DMS79 treated with DMSO at 0.1 percent for 48 hours (cell line): ENCODE results near the gene EFNB2.

Experiments used
- DNase-seq: peaks from one replicate; lab custom pipeline; 2025; lab: John Stamatoyannopoulos, UW

Gene EFNB2

DNA sequence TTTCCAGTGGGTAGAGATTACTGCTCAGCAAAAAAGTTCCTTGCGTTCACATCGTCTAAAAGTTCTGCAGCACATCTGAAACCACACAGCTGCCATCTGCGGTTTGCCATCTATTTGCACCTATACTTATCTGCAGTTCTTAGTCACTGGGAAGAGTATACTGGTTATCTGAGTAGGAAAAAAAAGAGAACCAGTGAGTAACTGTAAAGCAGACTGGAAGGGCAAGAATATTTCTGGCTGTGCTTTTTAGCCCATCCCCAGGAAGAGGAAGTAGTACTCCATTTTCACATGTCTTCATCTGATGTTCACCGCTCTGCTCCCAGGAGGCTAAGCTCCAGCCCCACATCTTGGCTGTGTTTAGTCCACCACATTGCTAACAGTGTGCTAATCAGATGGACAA lies 35.6 kb downstream of the EFNB2 start:
- no peak for DNase-seq

DNA sequence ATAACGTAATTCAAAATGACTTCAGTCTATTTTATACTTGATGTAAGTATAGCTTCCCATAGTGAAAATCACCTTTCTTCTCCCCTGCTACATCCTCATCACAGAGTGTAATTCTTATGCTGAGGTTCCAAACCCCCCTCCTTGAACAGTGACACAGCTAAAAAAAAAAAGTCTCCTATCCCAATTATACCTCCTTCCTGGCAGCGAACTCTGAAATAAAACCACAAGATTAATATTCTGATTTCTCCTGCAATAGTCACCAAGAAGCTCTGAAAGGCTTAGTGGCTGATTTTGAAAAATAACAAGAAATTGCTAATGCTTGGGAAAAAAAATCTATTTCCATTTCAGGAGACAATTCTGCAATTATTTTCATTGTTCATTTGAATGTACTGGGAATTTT lies 36.3 kb downstream of the EFNB2 start:
- no peak for DNase-seq

DNA sequence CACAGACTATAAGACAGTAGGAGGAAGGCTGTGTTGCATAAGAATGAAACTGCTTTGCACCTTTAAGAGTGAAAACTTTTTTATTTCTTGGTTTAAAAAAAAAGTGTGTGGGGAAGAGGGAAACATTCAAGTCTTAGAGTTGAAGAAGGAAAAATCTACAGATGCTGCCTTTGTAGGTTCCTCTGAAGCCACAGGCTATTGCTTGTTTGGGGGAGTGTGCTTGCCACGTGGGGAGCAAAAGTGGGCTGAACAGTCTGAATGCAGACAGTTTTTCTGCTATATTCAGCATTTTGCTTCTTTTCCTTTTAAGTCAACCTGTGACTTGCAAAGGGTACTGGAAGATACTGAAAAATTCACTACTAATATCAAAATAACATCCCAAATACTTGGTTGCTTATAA lies 36.9 kb downstream of the EFNB2 start:
- no peak for DNase-seq

DNA sequence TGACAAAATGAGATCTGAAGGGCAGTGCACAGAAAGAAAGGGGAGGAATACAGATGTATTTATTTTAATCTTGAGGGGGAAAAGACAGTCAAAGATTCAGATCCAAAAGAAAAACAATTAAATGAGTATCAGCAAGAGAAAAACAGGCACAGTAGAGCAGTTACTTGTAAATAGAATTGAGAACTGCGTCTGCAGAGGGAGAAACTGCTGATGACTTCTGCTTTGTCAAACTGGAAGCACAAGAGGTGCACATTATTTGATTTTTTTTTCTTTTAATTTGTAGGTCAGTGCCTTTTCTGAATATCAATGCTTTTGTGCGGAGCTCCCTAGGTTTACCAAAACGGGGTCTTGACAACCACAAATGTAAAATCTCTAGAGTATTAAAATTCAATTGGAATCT lies 37.3 kb downstream of the EFNB2 start:
- DNase-seq, result no peak

DNA sequence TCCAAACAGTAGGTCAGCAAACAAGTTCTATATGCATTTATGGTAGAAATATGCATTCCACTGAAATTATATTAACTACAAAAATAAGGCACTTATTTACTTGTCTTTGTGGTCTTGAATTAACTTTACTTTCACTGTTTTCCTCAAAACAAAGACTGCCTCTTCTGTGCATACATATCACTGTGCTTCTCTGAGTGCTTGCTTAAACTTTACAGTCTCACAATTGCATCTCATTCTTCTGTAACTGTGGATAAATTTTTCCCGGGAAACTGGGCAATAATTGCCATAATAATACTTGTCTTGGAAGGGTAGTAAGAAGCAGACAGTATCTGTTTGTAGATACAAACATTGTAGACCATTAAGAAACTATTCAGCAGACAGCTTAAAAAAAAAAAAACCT lies 38.4 kb downstream of the EFNB2 start:
- DNase-seq, result no peak

DNA sequence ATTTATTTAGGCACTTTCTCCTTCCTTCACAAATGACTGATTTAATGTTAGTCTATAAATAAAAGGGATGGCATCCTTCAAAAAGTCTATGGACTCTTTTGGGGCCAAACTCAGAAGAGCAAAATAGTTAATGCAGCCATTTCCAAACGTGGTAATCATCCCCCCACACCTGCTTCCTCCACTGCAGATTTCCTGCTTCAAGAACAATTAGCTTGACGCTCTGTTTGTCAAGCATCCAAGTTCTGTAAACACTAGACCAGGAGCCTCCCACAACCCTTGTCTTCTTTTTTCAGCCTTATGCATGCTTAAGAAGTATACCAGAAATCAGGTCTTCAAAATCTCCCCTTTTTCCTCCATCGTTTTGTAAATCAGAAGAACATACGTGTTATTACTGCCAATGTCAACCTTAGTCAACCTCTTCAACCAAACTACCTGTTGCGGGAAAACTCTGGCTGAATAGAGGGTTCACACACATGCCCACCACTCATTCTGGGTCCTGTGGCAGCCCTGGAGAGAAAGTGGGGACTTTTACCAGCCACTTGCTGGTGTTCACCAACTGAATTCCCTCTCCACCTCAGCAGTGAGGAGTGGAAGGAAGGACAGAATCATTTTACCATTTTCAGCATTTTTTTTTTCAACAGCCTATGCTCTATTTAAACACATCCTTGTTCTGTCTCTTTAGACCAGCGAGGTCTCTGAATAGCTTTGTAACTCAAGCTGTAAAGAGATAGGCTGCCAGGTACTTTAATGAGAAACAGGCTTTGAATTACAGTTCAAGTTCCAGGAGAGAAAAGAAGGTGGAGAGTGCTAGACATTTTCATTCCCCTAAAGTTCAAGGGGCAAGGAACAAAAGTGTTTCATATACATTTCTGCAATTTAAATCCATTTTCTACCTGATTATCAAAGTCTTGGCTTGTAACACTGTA lies 39.1 kb downstream of the EFNB2 start:
- DNase-seq, result peak; percentile 9

DNA sequence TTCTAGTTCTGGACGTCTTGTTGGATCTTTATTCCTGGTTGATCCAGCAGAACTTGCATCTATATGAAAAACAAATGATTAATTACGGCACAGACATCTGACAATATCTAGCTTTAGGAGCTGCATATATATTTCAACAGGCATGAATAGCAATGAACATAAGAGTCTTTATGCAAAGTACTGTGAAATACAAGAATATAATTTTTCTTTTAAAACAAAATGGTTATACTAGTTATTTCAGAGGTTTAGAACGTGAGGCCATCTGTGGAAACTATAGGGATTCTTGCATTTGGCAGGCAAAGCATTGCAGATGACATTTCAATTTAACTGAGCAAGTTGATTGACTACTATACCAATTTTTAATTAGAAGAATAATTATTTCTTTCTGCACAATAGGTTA lies 40.5 kb downstream of the EFNB2 start:
- no peak for DNase-seq

DNA sequence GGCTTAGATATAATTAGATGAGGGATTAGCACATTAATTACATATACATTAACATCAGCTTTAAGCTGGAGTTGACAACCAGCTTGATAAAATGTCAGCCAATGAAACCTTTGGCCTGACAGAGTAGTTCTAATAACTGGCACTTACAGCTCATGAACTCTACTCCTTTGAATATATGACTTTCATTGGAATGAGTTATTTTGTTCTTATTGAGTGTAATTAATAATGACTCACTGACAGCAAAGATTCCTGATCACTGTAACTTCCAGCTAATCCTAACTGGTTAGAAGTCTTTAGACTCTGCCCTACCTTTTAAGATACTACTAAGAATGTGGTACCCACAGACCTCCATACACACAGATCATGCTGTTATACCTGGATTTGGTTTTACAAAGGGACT lies 41.0 kb downstream of the EFNB2 start:
- no peak for DNase-seq

DNA sequence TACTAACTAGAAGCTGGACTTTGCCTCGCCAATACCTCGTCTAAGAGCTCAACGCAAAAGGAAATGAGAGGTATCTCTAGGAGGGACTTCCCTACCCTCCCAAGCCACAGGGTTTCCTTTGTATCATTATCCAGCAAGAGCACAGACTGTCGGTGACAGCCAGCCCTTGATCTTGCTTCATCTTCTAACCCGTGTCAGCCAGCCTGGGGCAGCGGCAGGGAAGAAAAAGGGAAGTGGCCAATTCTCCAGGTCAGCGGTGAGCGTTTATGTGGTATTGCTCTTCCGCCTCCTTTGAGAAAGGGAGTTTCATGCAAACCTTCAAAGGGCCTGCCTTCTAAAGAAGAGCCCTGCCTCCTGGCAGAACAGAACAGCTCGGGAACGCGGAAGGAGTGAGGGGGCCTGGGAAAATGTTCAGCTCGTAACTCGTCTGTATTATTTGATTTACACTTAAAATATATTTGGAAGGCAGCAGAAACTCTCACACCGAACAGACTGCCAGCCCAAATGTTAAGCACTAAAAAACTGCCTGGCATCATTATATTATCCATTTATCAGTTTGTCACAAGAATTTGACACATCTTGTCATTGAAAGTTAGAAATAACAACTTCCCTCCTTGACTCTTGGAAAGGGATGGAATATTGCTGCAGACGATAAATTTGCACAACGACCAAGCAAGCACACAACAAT lies 41.8 kb downstream of the EFNB2 start:
- DNase-seq, result no peak

DNA sequence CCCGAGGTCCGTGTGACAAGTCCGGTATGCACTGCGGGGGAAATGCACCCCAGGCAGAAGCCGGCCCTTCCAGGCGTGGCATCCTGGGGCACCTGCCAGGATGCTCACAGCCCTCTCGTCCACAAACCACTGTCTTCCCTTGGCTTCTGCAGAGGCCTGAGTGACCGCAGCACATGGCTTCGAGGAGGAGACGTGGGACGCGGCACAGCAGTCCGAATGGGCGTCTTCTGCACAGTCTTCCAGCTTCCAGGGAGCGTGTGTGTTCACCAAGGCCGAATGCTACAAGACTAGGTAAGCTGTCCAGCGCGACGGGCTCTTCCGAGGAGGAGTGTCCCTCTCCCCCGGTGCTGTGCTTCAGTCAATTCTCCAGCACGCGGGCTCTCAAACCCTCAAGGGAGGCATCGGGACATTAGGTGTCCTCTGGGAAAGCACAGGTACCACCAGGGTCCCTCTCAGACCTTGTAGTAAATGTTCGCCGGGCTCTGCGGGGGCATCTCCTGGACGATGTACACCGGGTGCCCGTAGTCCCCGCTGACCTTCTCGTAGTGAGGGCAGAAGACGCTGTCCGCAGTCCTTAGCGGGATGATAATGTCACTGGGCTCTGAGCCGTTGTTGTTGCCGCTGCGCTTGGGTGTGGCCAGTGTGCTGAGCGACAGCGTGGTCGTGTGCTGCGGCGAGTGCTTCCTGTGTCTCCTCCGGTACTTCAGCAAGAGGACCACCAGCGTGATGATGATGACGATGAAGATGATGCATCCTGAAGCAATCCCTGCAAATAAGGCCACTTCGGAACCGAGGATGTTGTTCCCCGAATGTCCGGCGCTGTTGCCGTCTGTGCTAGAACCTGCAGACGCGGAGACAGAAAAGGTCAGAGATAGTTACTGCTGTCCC lies 42.6 kb downstream of the EFNB2 start:
- no peak for DNase-seq

DNA sequence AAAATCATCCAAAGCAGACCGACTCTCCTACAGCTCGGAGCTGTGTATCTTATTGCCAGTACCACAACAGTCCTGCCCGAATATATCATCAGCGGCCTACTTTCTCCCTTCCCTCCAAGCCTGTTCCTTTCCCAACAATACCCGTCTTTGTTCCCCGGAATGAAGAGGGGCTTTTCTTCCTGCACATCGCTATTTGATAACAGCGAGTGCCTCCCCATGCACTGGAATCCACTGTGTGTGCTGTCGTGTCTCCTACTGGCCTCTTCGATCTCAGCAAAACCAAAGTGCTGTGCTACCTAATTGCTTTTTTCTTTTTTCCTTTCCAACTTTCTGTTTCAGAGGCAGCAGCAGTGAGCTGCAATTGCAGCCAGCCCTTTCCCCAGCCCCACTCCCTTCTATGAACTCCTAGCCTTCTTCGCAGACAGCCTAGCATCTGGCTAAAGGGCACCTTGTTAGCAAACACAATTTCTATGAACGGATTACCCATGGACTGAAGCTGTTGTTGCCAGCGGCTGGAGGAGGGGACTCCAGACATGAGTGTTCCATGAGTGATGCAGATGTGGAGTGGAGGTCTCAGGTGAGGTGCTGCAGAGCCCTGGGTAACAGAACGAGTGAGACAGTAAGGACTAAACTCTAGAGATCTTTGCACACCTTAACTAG lies 43.4 kb downstream of the EFNB2 start:
- DNase-seq, result no peak

DNA sequence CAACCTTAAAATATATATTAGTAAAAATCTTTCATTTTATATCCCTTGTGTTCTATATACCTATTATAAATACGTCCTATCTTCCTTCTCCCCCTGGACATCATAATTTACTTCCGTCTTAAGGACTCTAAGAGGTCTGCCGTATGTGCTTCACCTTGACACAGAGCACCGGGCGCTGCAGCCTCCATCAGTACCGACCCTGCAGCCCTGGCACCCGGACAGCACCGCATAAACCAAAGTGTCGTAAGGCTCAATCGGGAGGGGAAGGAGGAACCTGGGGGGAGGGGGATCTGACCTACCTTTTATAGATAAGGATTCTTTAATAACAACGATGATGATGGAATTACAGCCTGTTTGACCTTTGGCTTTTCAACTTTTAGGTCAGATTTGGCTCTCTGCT lies 44.0 kb downstream of the EFNB2 start:
- DNase-seq, result no peak

DNA sequence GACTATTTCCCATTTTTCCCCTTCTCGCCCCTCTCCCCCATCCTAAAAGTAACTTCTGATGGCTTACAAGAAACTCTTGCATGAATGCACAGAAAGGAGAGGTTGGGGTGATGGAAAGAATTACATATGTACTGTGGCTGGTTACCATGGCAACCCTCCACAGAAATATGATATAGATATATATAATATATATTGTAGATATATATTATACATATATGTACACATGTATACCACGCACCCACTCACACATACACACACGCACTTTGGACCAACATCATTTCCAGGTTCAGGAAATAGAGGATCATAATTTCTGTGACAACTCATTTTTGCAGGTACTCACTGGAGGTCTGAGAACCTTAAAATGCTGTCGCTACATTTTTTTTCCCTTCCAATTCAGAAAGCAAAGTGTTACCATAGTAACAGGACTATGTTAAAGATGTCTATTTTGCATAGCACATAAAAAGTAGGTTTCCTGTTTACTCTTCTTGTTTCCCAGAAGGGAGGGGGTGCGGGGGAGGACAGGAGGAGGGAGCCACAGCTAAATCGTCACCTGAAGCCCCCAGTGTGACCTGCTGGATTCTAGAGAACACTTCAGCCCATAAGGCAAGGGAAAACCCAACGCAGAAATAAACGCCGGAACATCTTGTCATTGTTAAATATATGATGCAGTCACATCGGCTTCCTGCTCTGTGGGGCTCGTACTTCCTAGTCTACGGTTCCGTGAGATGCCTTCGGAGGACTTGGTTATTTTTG lies 44.7 kb downstream of the EFNB2 start:
- no peak for DNase-seq

DNA sequence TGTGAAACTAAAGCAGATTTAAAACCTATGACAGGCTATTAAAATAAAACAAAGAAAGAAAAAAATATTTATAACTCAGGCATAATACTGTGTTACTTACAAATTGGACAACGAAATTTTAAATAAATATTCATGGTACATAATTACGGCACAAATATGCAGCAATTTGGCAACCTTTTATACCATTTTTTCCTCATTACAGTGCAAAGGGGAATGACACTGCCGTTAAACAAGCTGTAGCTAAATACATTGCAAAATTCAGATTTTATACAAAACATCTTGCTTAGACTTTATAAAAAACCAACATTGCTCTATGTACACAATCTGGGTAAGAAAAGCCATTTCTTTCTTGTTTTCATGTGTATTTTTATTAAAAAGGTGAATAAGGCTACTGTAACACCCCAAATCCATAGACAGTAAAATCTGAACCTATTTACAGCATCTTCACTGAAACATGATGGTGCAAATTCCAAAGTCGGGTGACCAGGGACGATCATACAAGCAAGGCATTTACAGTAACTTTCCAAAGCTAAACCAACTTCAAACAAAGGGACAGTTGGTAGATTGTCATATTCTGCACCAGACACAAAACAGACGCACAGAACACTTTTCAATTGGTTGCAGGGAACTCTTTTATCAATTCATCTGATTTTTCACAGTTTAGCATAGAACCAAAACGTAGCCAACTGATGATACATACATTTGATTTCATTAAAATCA lies 45.5 kb downstream of the EFNB2 start:
- no peak for DNase-seq

DNA sequence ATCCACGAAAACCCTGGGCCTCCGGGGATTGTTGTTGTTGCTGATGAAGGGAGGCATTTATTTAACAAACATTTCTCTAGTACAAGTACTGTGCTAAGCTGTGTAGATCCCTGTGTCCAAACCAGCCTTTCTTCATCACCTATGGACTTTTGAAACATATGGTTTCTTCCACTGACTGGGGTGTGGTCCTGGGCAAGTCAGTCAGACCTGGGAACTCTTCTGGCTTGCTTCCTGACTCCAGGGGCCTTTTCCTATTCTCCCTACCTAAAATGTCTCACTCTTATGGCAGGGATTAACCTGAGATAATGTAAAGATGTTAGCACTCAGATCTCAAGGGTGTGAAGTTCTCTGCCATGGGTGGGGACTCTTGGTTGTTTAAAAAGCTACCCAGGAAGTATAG lies 46.8 kb downstream of the EFNB2 start:
- DNase-seq, result no peak

DNA sequence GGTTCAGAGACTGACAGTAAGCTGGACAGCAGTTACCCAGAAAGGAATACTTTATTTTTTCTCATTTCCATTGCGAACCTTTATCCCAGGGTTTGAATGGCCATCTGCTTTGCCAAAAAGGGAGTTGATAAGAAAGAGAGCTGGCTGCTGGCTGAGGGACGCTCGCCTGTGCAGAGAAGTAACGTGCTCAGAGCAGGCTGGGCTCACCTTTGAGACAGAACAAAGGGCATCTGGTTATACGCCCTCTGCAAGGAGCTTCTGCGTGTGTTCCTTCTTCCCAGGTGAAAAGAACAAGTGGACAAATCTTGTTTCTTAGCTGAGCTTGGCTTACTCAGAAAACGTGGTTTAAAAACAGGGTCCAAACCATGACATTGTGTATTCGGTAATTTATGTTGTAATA lies 47.4 kb downstream of the EFNB2 start:
- no peak for DNase-seq

DNA sequence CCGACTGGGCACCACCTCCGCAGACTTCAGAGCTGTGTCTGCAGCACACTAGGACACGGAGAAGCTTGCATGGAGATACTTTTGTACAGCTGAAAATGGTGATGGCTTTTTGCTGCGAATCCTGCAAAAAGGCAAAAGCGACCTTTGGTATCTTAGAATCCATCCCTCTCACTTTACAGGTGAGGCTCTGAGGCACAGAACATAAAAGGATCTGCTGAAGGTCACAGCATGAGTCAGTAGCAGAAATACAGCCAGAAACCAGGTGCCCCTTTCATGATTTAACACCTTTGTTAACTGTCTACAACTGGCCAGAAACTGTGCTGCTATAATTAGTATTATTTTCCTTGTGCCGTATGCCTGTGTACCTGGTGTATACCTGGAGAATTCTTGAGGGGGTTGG lies 48.3 kb downstream of the EFNB2 start:
- no peak for DNase-seq

DNA sequence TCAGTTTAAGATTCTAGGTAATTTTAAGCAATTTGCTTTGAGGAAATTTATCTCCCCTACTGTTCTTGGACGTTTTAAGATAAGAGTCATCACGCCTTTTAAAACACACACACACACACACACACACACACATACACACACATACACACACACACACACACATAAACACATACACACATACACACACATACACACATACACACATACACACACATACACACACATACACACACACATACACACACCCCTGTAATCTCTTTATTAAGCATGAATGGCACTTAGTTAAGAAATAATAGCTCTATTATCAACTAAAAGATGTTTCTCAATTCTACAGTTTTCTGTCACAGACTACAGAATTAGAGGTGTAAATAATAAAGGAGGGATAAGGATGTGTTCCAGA lies 49.2 kb downstream of the EFNB2 start:
- DNase-seq, result no peak

DNA sequence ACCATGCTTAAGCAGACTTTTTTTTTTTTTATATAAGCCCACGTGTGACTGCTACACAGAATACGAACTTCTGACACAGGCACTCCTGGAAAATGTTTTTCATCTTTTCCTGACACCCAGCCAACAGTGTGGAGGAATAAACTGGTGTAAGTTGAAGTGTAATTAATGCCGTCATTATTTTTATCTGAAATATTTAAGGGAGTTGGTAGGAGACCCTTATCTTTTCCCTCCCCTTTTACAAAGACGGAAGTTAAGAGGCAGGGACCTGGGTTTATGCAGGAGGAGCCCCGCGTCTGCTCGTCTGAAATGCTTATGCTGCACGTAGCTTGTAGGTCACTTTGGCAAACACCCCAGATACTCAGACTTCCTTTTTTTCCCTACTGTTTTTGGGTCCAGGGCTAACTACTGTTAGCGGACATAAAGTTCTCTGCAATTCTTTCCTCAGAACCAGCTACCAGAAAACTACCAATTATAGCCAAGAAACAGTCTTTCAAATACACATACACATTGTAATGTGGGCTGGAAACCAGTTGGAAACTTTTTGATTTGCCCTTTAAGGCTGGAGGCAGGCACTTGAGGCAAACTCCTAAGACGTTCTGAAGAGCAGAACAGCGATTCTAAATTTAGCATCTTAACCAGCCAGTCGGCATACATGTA lies 50.8 kb downstream of the EFNB2 start:
- DNase-seq, result no peak

DNA sequence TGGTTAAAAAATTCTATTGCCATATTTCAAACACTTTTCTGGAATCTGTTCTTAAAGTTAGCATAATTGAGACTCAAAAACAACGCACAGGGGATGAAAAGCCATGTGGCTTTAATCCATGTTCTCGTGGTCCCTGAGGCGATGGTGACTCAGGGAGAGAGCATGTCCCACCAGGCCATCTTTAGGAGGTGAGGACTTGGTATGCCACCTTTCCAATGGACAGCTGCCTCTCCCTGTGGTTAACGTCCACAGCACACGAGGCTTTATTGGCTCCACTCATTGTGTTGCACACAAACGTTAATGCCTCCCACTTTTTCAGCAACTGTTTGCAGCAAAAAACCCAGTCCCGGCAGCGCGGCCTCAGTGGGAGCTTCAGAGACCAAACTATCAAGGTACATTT lies 51.4 kb downstream of the EFNB2 start:
- DNase-seq, result no peak
